Osteocyte (in vitro differentiated cells): Measurements from ENCODE around the gene CD72. TPM values are rescaled to one million over a fixed set of nuclear protein-coding genes. Genes with fewer than 3 reads are reported as not detected.

Experiments
- DNase-seq: peaks from one replicate; pipeline ENCODE4 v3.0.0; 2021; ENCODE audit warnings: mixed read lengths; ENCODE audit not compliant: unreplicated experiment; ENCODE audit errors: extremely low spot score
- H3K27ac Mint-ChIP-seq: one replicate; pipeline ENCODE4 v1.8.0; 2021; ENCODE audit warnings: mild to moderate bottlenecking, mixed read lengths; ENCODE audit not compliant: unreplicated experiment
- H3K27me3 Mint-ChIP-seq: one replicate; pipeline ENCODE4 v1.8.0; 2021; ENCODE audit warnings: mixed read lengths; ENCODE audit not compliant: unreplicated experiment
- H3K36me3 Mint-ChIP-seq: one replicate; pipeline ENCODE4 v1.8.0; 2021; ENCODE audit warnings: mixed read lengths; ENCODE audit not compliant: unreplicated experiment
- H3K4me1 Mint-ChIP-seq: one replicate; pipeline ENCODE4 v1.8.0; 2021; ENCODE audit warnings: mixed read lengths; ENCODE audit not compliant: unreplicated experiment
- H3K4me3 Mint-ChIP-seq: one replicate; pipeline ENCODE4 v1.8.0; 2021; ENCODE audit warnings: mild to moderate bottlenecking, moderate library complexity, mixed read lengths; ENCODE audit not compliant: unreplicated experiment
- H3K9me3 Mint-ChIP-seq: one replicate; pipeline ENCODE4 v1.8.0; 2021; ENCODE audit warnings: mixed read lengths; ENCODE audit not compliant: unreplicated experiment
- CTCF ChIP-seq: fragments of 200-600 bp; sonication (generic); IDR thresholded peaks from 2 replicates; pipeline ENCODE4 v1.5.0; 2021; ENCODE audit warnings: antibody characterized with exemption, mild to moderate bottlenecking, moderate library complexity
- total RNA-seq: library from RNA; stranded (reverse); gene quantifications from 2 replicates; pipeline ENCODE4 v1.2.1, GENCODE V29; 2021

The CD72 gene
- total RNA-seq, 1 donor from 2014 or later, result 0.91 TPM

- Mint-ChIP-seq H3K27ac (no peak overlapping the region), H3K9me3 (no peaks in the 10 kb centered on the region), H3K4me3 (no peak overlapping the region), H3K36me3 (peaks cover 6% of the 10 kb centered on the region), H3K27me3 (peaks cover 3% of the 10 kb centered on the region), H3K4me1 (peaks cover 25% of the 10 kb centered on the region)
- TF ChIP-seq CTCF, result no peak
- DNase-seq, result no peak
Measured at GRCh38 chr9:35566417-35566816, 51.8 kb downstream of the CD72 start.

- Mint-ChIP-seq H3K9me3 (no peaks in the 10 kb centered on the region), H3K4me3 (no peak overlapping the region), H3K27ac (no peak overlapping the region), H3K27me3 (no peaks in the 10 kb centered on the region), H3K4me1 (peaks cover 25% of the 10 kb centered on the region), H3K36me3 (peaks cover 9% of the 10 kb centered on the region)
- DNase-seq, result no peak
- TF ChIP-seq CTCF, result no peak
Measured at GRCh38 chr9:35564658-35565061, 53.6 kb downstream of the CD72 start.

GRCh38 chr9:35563791-35564197 lies 54.4 kb downstream of the CD72 start:
- Mint-ChIP-seq H3K4me3 (no peak overlapping the region), H3K36me3 (peaks cover 13% of the 10 kb centered on the region), H3K27me3 (no peaks in the 10 kb centered on the region), H3K27ac (peak overlapping the region; percentile 77), H3K4me1 (peaks cover 25% of the 10 kb centered on the region), H3K9me3 (no peaks in the 10 kb centered on the region)
- no peak for DNase-seq
- no peak for TF ChIP-seq CTCF

DNA sequence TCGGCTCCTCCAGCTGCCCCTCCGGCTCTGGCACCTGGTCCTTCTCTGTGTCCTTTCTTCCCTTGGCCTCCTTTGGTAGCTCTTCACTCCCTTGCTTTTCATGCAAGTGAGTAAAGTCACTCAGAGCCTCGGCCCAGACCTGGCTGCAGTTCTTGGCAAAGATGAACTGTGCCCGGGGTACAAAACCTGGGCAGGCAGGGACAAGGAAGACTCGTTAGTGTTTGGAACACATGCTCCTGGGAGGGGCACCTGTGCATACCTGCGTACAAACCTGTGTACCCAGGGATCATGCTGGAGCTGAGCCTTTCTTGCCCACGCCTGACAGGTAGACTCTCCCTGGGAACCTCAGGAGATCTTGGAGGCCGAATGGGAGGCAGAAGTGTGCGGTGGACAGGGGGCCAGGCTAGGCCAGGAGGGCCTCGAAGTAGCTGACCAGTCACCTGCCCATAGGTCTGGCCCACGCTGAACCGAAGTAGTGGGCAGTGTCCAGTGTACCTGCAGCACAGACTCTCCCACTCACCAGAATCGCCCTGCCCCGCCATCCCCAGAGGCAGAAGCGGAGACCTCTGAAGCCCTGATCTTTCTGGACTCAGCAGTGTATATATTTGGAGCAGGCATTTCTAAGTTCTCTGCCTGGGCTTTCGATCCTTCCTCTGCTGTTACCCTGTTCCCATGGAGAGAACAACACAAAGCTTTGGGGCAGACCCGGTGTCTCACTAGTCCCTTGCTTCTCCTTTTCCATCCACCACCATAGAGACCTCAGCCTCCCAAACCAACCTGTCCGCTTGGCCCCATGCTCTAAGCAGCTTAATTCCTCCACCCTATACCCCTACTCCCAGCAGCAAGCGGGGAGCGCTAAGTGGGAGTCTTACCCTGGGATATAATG lies 55.1 kb downstream of the CD72 start:
- no peak for TF ChIP-seq CTCF
- H3K27me3 Mint-ChIP-seq, result no peaks in the 10 kb centered on the region
- no peaks in the 10 kb centered on the region for H3K9me3 Mint-ChIP-seq
- no peak for DNase-seq
- H3K36me3 Mint-ChIP-seq, result peaks cover 17% of the 10 kb centered on the region
- H3K4me1 Mint-ChIP-seq, result peaks cover 25% of the 10 kb centered on the region
- no peak overlapping the region for H3K4me3 Mint-ChIP-seq
- H3K27ac Mint-ChIP-seq, result peak overlapping the region; percentile 77

GRCh38 chr9:35561468-35562261 lies 56.5 kb downstream of the CD72 start:
- Mint-ChIP-seq H3K4me1 (peaks cover 24% of the 10 kb centered on the region), H3K36me3 (peaks cover 26% of the 10 kb centered on the region), H3K4me3 (no peak overlapping the region), H3K27ac (no peak overlapping the region), H3K27me3 (no peaks in the 10 kb centered on the region), H3K9me3 (no peaks in the 10 kb centered on the region)
- DNase-seq, result no peak
- TF ChIP-seq CTCF, result no peak
